Neural cell (in vitro differentiated cells): ENCODE data around the gene TSPAN17.

ENCODE experiments used
- EZH2 ChIP-seq: fragments of 200-600, 300-800 bp; shearing (Covaris generic), sonication (generic); IDR thresholded peaks from 2 replicates; pipeline ENCODE4 v1.6.1; 2014; ENCODE audit warnings: antibody characterized with exemption, low read length, borderline replicate concordance, mild to moderate bottlenecking; ENCODE audit not compliant: insufficient read depth, poor library complexity, severe bottlenecking
- MXI1 ChIP-seq: fragments of 450-650 bp; conservative IDR thresholded peaks from 2 replicates; pipeline ENCODE4 v1.6.1; 2014; ENCODE audit warnings: antibody characterized with exemption, mild to moderate bottlenecking; ENCODE audit not compliant: poor library complexity, severe bottlenecking
- POLR2AphosphoS5 ChIP-seq: IDR thresholded peaks from 2 replicates; pipeline ENCODE4 v1.6.1; 2012
- SMC3 ChIP-seq: fragments of 450-650 bp; conservative IDR thresholded peaks from 2 replicates; pipeline ENCODE4 v1.6.1; 2014; ENCODE audit warnings: antibody characterized with exemption, mild to moderate bottlenecking, moderate library complexity; ENCODE audit not compliant: poor library complexity
- TAF1 ChIP-seq: IDR thresholded peaks from 2 replicates; pipeline ENCODE4 v1.6.1; 2012; ENCODE audit warnings: low read depth
- TF ChIP-seq, protein P1 (sequence below): fragments of 450-650 bp; IDR thresholded peaks from 2 replicates; pipeline ENCODE4 v1.5.1; 2014; ENCODE audit warnings: antibody characterized with exemption, mild to moderate bottlenecking, moderate library complexity; ENCODE audit not compliant: poor library complexity, severe bottlenecking

GRCh38 chr5:176638437-176638836 is 8.8 kb upstream of the TSPAN17 start:
- TF ChIP-seq EZH2 (no peak), POLR2AphosphoS5 (no peak), SMC3 (no peak), TAF1 (no peak), MXI1 (no peak)
- TF ChIP-seq, protein P1, sequence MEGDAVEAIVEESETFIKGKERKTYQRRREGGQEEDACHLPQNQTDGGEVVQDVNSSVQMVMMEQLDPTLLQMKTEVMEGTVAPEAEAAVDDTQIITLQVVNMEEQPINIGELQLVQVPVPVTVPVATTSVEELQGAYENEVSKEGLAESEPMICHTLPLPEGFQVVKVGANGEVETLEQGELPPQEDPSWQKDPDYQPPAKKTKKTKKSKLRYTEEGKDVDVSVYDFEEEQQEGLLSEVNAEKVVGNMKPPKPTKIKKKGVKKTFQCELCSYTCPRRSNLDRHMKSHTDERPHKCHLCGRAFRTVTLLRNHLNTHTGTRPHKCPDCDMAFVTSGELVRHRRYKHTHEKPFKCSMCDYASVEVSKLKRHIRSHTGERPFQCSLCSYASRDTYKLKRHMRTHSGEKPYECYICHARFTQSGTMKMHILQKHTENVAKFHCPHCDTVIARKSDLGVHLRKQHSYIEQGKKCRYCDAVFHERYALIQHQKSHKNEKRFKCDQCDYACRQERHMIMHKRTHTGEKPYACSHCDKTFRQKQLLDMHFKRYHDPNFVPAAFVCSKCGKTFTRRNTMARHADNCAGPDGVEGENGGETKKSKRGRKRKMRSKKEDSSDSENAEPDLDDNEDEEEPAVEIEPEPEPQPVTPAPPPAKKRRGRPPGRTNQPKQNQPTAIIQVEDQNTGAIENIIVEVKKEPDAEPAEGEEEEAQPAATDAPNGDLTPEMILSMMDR, result no peak
